Stimulated activated CD8-positive, alpha-beta memory T cell treated with anti-CD3 and anti-CD28 coated beads, Interleukin-7, amount 100 ng/mL, for 24 hours (primary cell): ENCODE data around the gene TTLL11.

Experiments
- DNase-seq: peaks from one replicate; pipeline ENCODE4 v3.0.0-alpha.2; 2020; ENCODE audit warnings: low read depth

The TTLL11 gene

GRCh38 chr9:121938621-121939020 is 154.5 kb downstream of the TTLL11 start:
- DNase-seq = no peak

GRCh38 chr9:121937240-121937639 is 155.9 kb downstream of the TTLL11 start:
- no peak for DNase-seq

DNA sequence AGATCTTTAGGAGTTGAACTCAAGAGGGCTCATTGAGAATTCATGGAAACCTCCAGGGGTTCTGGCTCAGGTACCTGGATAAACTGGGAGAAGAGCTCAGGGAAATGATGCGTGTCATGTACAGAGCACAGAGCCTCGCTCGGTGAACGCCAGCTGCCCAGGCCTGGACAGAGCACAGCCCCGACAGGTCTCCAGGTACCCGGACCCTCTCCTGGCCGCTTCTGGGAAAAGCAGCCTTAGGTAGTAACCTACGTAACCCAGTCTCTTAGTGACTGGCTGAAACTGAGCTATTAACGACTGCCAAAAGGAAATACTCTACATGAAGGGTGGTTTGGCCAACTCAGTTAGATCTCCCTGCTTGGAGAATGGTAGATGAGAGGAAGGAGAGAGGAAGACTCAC is 157.4 kb downstream of the TTLL11 start:
- no peak for DNase-seq

- no peak for DNase-seq
Measured at GRCh38 chr9:121930956-121931355, 162.2 kb downstream of the TTLL11 start.

GRCh38 chr9:121929893-121930875 is 162.9 kb downstream of the TTLL11 start:
- DNase-seq = no peak

GRCh38 chr9:121927636-121928035 is 165.5 kb downstream of the TTLL11 start:
- DNase-seq = no peak

DNA sequence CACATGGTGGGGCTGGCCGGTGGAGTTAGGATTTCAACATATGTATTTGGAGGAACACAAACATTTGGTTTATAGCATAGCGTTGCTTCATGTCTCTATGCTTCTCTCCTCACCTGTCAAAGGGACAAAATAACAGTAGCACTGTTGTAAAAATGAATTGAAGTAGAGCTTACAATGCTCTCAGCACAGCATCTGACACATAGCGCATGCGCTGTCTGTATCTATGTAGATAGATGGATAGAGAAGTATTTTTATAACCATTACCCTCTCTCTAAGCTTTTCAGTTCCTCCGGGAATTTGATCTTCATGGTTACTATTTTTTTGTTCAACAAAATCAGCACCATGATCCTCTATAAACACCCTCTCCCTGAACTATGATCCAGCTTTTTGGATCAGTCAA is 166.0 kb downstream of the TTLL11 start:
- DNase-seq = no peak

DNA sequence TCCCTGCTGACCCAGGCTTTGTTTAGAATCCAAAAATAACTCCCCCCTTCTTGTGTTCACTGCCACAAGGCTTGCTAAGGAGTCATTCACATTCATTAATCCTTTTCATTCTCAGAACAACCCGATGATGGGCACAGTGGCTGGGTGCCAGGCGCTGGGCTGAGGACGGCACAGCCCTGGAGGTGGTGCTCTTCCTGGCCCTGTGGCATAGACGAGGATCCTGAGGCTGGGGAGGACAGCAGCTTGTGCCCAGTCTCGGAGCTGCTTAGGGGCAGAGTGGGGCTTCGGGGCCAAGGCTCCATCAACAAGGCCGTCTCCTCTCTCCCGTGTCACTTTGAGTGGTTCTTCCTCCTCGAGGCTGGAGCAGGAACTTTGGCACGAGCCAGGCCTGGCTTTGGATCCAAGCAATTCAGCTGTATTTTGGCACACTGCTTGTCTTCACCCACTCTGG is 166.7 kb downstream of the TTLL11 start:
- DNase-seq = no peak

DNA sequence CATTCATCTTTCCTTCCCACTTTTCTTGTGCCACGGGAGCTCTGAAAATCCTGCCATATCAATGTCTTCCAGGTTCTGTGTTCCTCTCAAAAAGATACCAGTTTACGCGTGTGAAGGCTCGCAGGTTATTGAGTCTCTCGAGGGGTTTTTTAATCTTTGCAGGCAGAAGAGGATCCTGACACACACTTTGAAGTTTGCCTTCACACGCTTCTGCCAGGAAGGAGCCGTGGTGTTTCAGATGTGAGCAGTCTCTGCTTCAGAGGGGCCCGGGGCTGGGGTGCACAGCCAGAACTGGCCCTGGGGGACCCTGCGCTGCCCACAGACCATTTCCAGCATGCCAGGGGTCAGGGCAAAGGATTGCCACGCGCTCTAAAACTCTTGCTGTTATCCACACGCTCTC is 167.2 kb downstream of the TTLL11 start:
- DNase-seq = no peak

DNA sequence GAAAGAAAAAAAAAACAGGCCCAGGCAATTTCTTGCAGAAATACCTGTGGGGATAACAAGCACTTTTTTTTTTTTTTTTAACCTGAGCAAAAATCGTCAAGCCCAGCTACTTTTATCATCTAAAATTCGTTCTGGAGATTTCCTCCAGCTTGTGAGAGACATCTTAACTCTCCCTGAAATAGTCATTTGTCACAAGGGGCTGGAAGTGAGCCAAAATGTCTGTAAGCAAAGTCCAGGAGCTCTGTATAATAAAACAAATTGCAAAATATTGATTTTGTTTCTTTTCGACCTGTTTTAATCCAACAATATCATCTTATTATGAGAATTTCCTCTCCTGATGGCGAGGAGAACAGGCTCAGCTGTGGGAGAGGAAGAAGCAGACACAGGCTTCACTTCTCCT is 168.4 kb downstream of the TTLL11 start:
- no peak for DNase-seq

DNA sequence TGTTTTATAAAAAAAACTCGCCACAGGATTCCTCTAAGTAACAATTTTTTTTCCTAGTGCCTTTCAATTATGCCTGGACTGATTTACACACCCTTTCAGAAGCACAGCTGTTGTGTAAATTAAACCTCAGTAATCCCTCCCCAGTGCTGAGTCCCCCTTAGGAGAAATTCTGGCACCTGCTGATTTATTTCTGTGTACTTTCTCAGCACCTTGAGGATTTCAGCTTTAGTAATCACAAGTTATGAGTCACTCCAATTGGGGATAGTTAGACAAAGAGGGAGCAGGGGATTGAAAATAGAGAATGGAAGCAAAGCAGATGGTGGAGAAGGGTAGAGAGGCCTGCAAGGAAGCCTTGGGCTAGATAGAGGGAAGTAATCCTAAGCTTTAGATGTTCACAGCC is 171.7 kb downstream of the TTLL11 start:
- no peak for DNase-seq

GRCh38 chr9:121917375-121918335 is 175.5 kb downstream of the TTLL11 start:
- no peak for DNase-seq

GRCh38 chr9:121915304-121915625 is 177.8 kb downstream of the TTLL11 start:
- DNase-seq = no peak

DNA sequence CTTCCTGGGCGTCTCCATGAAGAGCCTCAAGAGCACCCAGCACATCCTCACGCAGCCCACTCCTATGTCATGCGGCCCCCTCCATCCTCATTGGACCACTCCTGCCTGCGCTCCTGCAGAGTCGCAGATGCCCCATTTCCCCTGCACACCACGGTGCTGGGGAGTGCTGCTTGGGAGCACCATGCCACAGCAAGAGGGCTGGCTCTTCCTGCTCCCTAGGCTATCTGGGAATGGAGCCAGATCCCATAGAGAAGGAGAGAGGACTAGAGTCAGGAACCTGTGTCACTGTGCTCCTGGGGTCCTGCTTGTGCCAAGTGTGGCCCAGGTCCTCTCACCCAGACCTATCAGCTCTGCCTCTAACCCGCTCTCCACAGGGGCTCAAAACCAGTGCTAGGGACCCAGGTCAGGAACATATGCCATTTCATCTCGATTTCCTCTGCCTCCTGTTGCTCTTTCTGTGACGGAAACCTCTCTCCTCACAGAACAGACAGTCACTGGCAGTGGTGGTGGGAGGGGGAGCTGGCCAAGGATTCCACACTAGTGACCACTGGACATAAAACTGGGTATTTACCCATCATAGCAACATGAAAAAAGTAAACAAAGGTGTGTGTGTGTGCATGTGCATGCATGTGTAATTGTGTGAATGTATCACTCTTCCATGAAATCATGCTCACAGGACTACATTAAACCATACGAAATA is 178.4 kb downstream of the TTLL11 start:
- no peak for DNase-seq

- no peak for DNase-seq
Measured at GRCh38 chr9:121914017-121914595, 179.0 kb downstream of the TTLL11 start.

GRCh38 chr9:121912812-121913627 is 180.1 kb downstream of the TTLL11 start:
- no peak for DNase-seq

DNA sequence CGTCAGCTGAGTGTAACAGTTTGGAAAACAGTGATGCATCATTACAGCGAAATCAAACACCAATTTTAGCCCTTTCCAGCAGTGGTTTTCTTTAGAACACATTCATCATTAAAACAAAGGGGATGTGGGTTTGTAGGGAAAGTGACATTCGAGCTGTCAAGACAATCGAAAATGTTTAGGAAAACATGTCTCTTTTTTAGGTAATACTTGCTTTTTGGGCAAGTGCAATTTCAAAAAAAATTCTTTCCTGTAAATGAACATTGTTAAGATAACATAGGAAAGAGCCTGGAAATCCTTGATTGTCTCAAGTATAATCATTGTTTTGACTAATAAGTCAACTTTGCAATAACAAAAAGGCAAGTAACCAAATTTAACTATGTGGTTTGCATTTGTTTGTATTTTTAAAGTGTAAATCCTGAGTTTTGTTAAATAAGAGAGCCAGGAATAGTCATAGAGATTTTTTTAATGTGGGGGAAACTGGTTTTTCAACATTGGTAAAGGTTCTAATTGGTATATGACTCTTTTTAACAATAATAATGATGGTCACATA is 182.5 kb downstream of the TTLL11 start:
- DNase-seq = no peak

GRCh38 chr9:121909111-121909510 is 184.0 kb downstream of the TTLL11 start:
- no peak for DNase-seq

DNA sequence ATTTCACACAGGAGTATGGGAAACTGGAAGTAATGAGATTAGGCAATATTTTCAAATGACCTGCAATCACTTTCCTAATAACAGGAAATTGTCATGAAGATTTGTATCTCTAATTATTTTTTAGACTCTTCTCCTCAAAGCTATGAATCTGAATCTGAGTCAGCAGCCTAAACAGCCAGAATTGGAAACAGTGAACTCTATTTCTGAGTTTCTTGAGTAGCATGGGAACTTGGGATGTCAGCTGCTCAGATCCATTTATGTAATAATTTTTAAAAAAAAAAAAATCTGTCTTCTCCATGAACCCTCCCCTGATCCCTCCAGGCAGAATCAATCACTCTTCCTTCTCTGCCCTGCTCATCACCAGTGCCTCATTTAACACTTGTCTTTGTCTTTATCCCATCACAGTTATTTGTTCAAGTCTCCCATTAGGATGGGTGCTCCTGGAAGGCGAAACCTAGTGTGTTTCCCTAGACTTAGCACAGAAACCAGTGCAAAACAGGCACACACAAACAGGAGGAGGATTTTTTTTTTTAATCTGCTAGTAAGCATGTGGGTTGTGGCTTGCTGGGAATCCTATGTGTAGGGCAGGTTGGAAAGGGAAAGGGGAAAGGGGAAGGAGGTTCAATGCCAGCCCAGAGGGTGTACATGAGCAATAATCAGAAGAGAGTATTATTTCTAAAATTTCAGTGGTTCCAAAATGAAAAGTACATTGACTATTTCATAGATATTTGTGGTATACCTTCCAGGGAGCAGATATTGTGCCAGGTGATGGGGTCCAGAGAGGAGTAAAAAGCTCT is 186.8 kb downstream of the TTLL11 start:
- DNase-seq = no peak
